ENCODE results near the gene ARID1B. TPM values are rescaled to one million over a fixed set of nuclear protein-coding genes. Genes with fewer than 3 reads are reported as not detected.

Gene ARID1B
- total RNA-seq, 2 experiments from 2014 or later = 42.5 to 43.2 TPM

GRCh38 chr6:157088841-157089240 is 311.7 kb downstream of the ARID1B start:
- Mint-ChIP-seq H3K9me3 (no peaks in the 10 kb centered on the region), H3K27ac (no peak overlapping the region), H3K4me1 (ENCODE audit: low read depth) (peaks cover 18% of the 10 kb centered on the region), H3K4me3 (no peak overlapping the region), H3K36me3 (ENCODE audit: low read depth) (peaks cover 6% of the 10 kb centered on the region), H3K27me3 (ENCODE audit: low read depth) (no peaks in the 10 kb centered on the region)
- no peak for DNase-seq
- CTCF ChIA-PET = interaction anchor here (0.6 to 1.1 kb wide), 2 partner anchors 9 to 10 kb away, joined by 3 read pairs; no protein-coding TSS in a partner anchor
- intact Hi-C loops (cut with micrococcal nuclease) = no loop called here

- Mint-ChIP-seq H3K36me3 (ENCODE audit: low read depth) (peaks cover 6% of the 10 kb centered on the region), H3K9me3 (no peaks in the 10 kb centered on the region), H3K4me1 (ENCODE audit: low read depth) (peaks cover 18% of the 10 kb centered on the region), H3K27me3 (ENCODE audit: low read depth) (no peaks in the 10 kb centered on the region), H3K27ac (no peak overlapping the region), H3K4me3 (no peak overlapping the region)
- DNase-seq = no peak
- CTCF ChIA-PET = interaction anchor here (0.6 to 1.1 kb wide), 2 partner anchors 9 to 10 kb away, joined by 3 read pairs; no protein-coding TSS in a partner anchor
- intact Hi-C loops (cut with micrococcal nuclease) = no loop called here
Observed at GRCh38 chr6:157089258-157089657, 312.1 kb downstream of the ARID1B start.

DNA sequence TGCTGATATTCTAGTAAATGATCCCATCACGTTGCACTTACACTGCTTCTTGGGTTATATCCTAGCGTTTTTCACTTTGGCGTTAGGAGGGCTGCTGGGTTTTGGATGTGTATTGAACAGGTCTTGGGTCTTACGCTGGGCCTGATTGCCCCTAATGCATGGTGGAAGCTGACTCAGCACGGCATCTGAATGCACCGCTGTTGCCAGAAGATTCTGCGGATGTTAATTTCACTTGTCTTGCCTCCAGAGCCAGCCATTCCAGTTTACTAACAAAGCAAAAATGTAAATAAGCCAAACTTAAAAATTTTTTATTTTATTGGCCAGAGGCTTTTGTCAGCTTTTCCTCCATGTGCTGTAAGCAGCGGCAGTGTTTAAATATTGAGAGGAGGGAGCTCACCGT is 312.7 kb downstream of the ARID1B start:
- DNase-seq = no peak
- no peaks in the 10 kb centered on the region for H3K27me3 Mint-ChIP-seq (ENCODE audit: low read depth)
- CTCF ChIA-PET = interaction anchor here (1.1 kb wide), 1 partner anchor 9 kb away, joined by 3 read pairs; no protein-coding TSS in a partner anchor
- peaks cover 18% of the 10 kb centered on the region for H3K4me1 Mint-ChIP-seq (ENCODE audit: low read depth)
- H3K9me3 Mint-ChIP-seq = no peaks in the 10 kb centered on the region
- intact Hi-C loops (cut with micrococcal nuclease) = no loop called here
- no peak overlapping the region for H3K4me3 Mint-ChIP-seq
- H3K27ac Mint-ChIP-seq = no peak overlapping the region
- peaks cover 6% of the 10 kb centered on the region for H3K36me3 Mint-ChIP-seq (ENCODE audit: low read depth)

DNA sequence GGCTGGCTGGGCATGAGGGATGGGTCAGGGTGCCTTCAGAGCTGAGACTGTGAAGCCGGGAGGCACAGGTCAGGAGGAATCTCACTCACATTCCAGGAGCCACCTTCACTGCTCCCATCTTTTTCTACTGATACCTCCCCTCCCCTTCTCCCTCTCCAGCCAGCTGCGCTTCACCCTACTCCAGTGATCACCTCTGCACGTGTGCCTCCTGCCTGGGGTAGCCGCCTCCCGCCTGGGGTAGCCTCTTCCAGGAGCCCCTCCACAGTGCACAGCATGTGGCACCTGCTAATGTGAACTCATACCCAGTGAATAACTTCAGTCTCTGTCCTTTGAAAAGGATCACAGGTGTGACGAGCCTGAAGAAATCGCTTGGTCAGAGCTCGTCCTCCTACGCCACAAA is 313.6 kb downstream of the ARID1B start:
- H3K27ac Mint-ChIP-seq = no peak overlapping the region
- H3K36me3 Mint-ChIP-seq (ENCODE audit: low read depth) = peaks cover 3% of the 10 kb centered on the region
- CTCF ChIA-PET = no interaction called here
- no peaks in the 10 kb centered on the region for H3K27me3 Mint-ChIP-seq (ENCODE audit: low read depth)
- H3K4me3 Mint-ChIP-seq = no peak overlapping the region
- no peak for DNase-seq
- H3K9me3 Mint-ChIP-seq = no peaks in the 10 kb centered on the region
- peaks cover 18% of the 10 kb centered on the region for H3K4me1 Mint-ChIP-seq (ENCODE audit: low read depth)
- intact Hi-C loops (cut with micrococcal nuclease) = no loop called here

- Mint-ChIP-seq H3K4me3 (no peak overlapping the region), H3K27me3 (ENCODE audit: low read depth) (no peaks in the 10 kb centered on the region), H3K9me3 (no peaks in the 10 kb centered on the region), H3K27ac (no peak overlapping the region), H3K4me1 (ENCODE audit: low read depth) (peaks cover 18% of the 10 kb centered on the region), H3K36me3 (ENCODE audit: low read depth) (peaks cover 3% of the 10 kb centered on the region)
- CTCF ChIA-PET = no interaction called here
- no peak for DNase-seq
- intact Hi-C loops (cut with micrococcal nuclease) = no loop called here
Observed at GRCh38 chr6:157091243-157091642, 314.1 kb downstream of the ARID1B start.

- no peak for DNase-seq
- intact Hi-C loops (cut with micrococcal nuclease) = no loop called here
- Mint-ChIP-seq H3K36me3 (ENCODE audit: low read depth) (peaks cover 3% of the 10 kb centered on the region), H3K4me1 (ENCODE audit: low read depth) (peaks cover 15% of the 10 kb centered on the region), H3K27me3 (ENCODE audit: low read depth) (no peaks in the 10 kb centered on the region), H3K4me3 (no peak overlapping the region), H3K27ac (no peak overlapping the region), H3K9me3 (no peaks in the 10 kb centered on the region)
- CTCF ChIA-PET = no interaction called here
Observed at GRCh38 chr6:157091856-157092460, 314.8 kb downstream of the ARID1B start.

DNA sequence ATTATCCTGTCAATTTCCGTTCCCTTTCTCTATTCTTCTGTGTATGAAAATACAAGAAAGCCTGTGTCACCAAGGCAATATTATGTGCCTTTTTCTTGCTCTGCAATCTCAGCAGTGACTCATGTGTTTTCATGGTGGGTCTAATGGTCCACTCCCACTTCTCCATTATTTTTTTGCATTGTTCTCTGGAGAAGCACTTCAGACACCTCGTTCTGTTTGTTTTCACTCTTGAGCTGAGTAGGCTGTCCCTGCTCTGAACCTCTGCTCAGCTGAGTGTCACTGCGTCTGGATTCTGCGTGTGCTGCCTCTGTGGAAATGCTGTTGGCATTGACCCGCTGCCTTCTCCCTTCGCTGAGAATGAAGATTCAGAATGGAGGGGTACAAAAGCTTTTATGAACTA is 315.6 kb downstream of the ARID1B start:
- Mint-ChIP-seq H3K36me3 (ENCODE audit: low read depth) (peaks cover 3% of the 10 kb centered on the region), H3K27ac (no peak overlapping the region), H3K27me3 (ENCODE audit: low read depth) (no peaks in the 10 kb centered on the region), H3K4me3 (no peak overlapping the region), H3K9me3 (no peaks in the 10 kb centered on the region), H3K4me1 (ENCODE audit: low read depth) (peaks cover 15% of the 10 kb centered on the region)
- DNase-seq = no peak
- intact Hi-C loops (cut with micrococcal nuclease) = no loop called here
- CTCF ChIA-PET = no interaction called here

DNA sequence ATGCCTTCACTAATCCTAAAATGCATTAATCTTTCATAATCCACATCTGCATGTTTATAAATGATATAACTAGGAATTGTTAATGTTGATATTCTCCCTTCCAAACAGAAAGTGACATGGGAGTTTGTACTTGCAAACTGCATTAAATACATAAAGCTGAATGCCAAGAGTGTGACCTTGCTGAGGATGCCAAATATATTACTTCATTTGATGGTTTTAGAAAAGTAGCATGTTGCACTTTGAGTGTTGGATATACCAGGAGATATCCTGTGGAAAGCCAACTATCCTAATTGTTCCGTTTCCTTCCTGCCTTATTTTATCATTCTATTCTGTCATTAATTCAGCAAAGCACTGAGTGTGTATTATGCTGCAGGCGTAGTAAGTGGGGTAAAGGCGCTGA is 316.4 kb downstream of the ARID1B start:
- no peak overlapping the region for H3K27ac Mint-ChIP-seq
- no peak overlapping the region for H3K4me3 Mint-ChIP-seq
- H3K36me3 Mint-ChIP-seq (ENCODE audit: low read depth) = peaks cover 4% of the 10 kb centered on the region
- H3K27me3 Mint-ChIP-seq (ENCODE audit: low read depth) = no peaks in the 10 kb centered on the region
- H3K4me1 Mint-ChIP-seq (ENCODE audit: low read depth) = peaks cover 18% of the 10 kb centered on the region
- CTCF ChIA-PET = no interaction called here
- intact Hi-C loops (cut with micrococcal nuclease) = no loop called here
- no peaks in the 10 kb centered on the region for H3K9me3 Mint-ChIP-seq
- no peak for DNase-seq

- Mint-ChIP-seq H3K4me1 (ENCODE audit: low read depth) (peaks cover 20% of the 10 kb centered on the region), H3K9me3 (no peaks in the 10 kb centered on the region), H3K27me3 (ENCODE audit: low read depth) (no peaks in the 10 kb centered on the region), H3K27ac (no peak overlapping the region), H3K4me3 (no peak overlapping the region), H3K36me3 (ENCODE audit: low read depth) (peaks cover 5% of the 10 kb centered on the region)
- intact Hi-C loops (cut with micrococcal nuclease) = no loop called here
- CTCF ChIA-PET = no interaction called here
- no peak for DNase-seq
Observed at GRCh38 chr6:157094038-157094437, 316.9 kb downstream of the ARID1B start.

- no peak for DNase-seq
- H3K4me3 Mint-ChIP-seq = no peak overlapping the region
- peaks cover 5% of the 10 kb centered on the region for H3K36me3 Mint-ChIP-seq (ENCODE audit: low read depth)
- peaks cover 30% of the 10 kb centered on the region for H3K4me1 Mint-ChIP-seq (ENCODE audit: low read depth)
- CTCF ChIA-PET = no interaction called here
- H3K27me3 Mint-ChIP-seq (ENCODE audit: low read depth) = no peaks in the 10 kb centered on the region
- no peaks in the 10 kb centered on the region for H3K9me3 Mint-ChIP-seq
- H3K27ac Mint-ChIP-seq = no peak overlapping the region
- intact Hi-C loops (cut with micrococcal nuclease) = no loop called here
Observed at GRCh38 chr6:157095084-157095483, 317.9 kb downstream of the ARID1B start.

DNA sequence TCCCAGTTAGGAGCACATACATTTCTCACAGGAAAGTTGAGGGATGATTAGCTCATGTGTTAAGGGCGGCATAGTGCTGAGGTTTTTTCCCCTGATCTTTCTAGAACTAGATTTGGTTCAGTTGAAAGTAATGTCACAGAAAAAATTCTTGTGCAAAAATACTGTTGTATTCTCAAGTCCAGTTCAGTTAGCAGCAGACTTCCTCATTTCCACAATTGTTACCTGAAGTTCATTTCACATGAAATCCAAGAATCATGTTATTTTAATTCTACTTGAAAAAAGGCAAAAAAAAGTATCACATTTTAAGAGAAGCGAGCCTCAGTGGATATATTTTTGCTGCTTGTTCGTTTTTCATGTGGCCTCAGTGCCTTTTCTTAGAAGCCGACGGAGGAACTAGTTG is 318.4 kb downstream of the ARID1B start:
- CTCF ChIA-PET = no interaction called here
- no peak overlapping the region for H3K27ac Mint-ChIP-seq
- H3K36me3 Mint-ChIP-seq (ENCODE audit: low read depth) = peaks cover 5% of the 10 kb centered on the region
- H3K9me3 Mint-ChIP-seq = no peaks in the 10 kb centered on the region
- intact Hi-C loops (cut with micrococcal nuclease) = no loop called here
- peaks cover 35% of the 10 kb centered on the region for H3K4me1 Mint-ChIP-seq (ENCODE audit: low read depth)
- DNase-seq = no peak
- no peak overlapping the region for H3K4me3 Mint-ChIP-seq
- no peaks in the 10 kb centered on the region for H3K27me3 Mint-ChIP-seq (ENCODE audit: low read depth)

DNA sequence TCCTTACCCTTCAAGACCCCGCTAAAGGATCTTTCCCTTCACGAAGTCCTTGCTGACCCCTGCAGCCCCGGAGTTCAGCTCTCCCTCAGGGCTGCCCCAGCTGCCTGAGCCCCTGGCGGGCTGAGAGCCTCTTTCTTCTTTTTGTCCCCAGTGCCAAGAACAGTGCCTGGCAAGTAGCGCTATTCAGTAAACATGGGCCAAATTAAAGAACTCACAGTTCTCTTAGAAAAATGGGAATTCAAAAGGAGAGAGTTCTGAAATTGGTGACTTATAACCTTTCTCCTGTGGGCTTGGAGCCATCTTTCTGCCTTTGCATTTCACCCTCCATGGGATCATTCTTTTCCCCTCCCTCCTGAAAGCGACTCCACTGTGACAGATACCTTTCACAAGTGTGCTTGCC is 318.9 kb downstream of the ARID1B start:
- no peak for DNase-seq
- no peak overlapping the region for H3K4me3 Mint-ChIP-seq
- no peak overlapping the region for H3K27ac Mint-ChIP-seq
- H3K27me3 Mint-ChIP-seq (ENCODE audit: low read depth) = no peaks in the 10 kb centered on the region
- H3K9me3 Mint-ChIP-seq = no peaks in the 10 kb centered on the region
- CTCF ChIA-PET = no interaction called here
- peaks cover 40% of the 10 kb centered on the region for H3K4me1 Mint-ChIP-seq (ENCODE audit: low read depth)
- peaks cover 5% of the 10 kb centered on the region for H3K36me3 Mint-ChIP-seq (ENCODE audit: low read depth)
- intact Hi-C loops (cut with micrococcal nuclease) = no loop called here

GRCh38 chr6:157096522-157096921 is 319.3 kb downstream of the ARID1B start:
- CTCF ChIA-PET = no interaction called here
- H3K9me3 Mint-ChIP-seq = no peaks in the 10 kb centered on the region
- intact Hi-C loops (cut with micrococcal nuclease) = no loop called here
- no peak for DNase-seq
- H3K27ac Mint-ChIP-seq = no peak overlapping the region
- no peak overlapping the region for H3K4me3 Mint-ChIP-seq
- peaks cover 45% of the 10 kb centered on the region for H3K4me1 Mint-ChIP-seq (ENCODE audit: low read depth)
- H3K27me3 Mint-ChIP-seq (ENCODE audit: low read depth) = no peaks in the 10 kb centered on the region
- H3K36me3 Mint-ChIP-seq (ENCODE audit: low read depth) = peaks cover 5% of the 10 kb centered on the region

All from activated naive CD4-positive, alpha-beta T cell treated with anti-CD3 and anti-CD28 coated beads for 36 hours (primary cell).